ENCODE results near the gene TAS1R3. TPM values are rescaled to one million over a fixed set of nuclear protein-coding genes. Genes with fewer than 3 reads are reported as not detected.
A peak's percentile ranks its signal among the peaks of the same experiment; 100 is the strongest.
"Not testable (repeated sequence)": the region's sequence is repeated elsewhere in the genome, so short reads cannot be mapped to it uniquely, and the experiment has no call there.

Gene TAS1R3
- total and polyA plus RNA-seq, 5 donors from 2014 or later, result 0.06 to 2.0 (median 0.11) TPM; not detected in 2

DNA sequence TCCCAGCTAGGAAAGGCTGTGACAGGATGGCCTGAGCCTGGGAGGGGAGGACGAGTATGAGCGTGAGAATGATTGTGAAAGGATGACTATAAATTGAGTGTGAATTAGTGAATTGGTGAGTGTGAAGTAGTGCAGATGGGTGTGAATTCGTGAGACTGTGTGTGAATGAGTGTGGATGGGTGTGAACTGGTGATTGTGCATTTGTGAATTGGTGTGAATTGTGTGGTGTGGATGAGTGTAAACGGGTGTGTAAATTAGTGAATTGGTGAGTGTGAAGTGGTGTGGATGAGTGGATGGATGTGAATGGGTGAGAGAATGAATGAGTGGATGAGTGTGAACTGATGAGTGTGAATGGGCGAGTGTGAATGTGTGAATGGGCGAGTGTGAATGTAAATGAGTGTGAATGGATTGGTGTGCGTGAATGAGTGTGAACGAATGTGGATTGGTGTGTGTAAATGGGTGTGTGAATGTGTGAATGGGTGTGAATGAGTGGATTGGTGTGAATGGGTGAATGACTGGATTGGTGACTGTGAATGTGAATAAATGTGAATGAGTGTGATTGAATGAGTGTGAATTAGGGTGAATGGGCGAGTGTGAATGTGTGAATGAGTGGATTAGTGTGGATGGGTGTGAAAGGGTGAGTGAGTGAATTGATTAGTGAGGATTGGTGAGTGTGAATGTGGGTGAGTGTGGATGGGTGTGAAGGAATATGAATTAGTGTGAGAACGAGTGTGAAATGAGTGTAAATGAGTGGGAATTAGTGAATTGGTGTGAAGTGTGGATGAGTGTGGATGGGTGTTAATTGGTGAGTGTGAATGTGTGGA is 35.0 kb downstream of the TAS1R3 start:
- peaks cover 5% of the 10 kb centered on the region for H3K4me1 ChIP-seq (ENCODE audit: control insufficient read depth, insufficient read depth, low read length, poor library complexity, severe bottlenecking)

GRCh38 chr1:1366699-1367066 is 35.6 kb downstream of the TAS1R3 start:
- Mint-ChIP-seq H3K27ac (no peak overlapping the region), H3K4me3 (no peak overlapping the region), H3K36me3 (no peaks in the 10 kb centered on the region), H3K9me3 (no peaks in the 10 kb centered on the region), H3K4me1 (peaks cover 0 to 12% (median 0%) of the 10 kb centered on the region in 4 donors), H3K27me3 (peaks cover 6% of the 10 kb centered on the region)
- no peak for DNase-seq
- Histone ChIP-seq H3K4me3 (ENCODE audit: low read depth, low read length) (no peak overlapping the region), H3K27me3 (ENCODE audit: control insufficient read depth, insufficient read depth, low read length) (no peaks in the 10 kb centered on the region), H3K9me3 (ENCODE audit: control insufficient read depth in 2 of 2, low read length in 2 of 2) (peaks cover 0 to 5% of the 10 kb centered on the region in 2 experiments), H3K36me3 (ENCODE audit: control insufficient read depth, insufficient read depth, low read length) (no peaks in the 10 kb centered on the region), H3K27ac (ENCODE audit: insufficient read depth, low read length, poor library complexity, severe bottlenecking) (no peak overlapping the region), H3K4me1 (ENCODE audit: control insufficient read depth, insufficient read depth, low read length, poor library complexity, severe bottlenecking) (peaks cover 11% of the 10 kb centered on the region)
- ATAC-seq (ENCODE audit: low read depth in 2 of 2), result no peak

More for the DNA sequence above, 35.0 kb downstream of the TAS1R3 start:
- H3K9me3 ChIP-seq (ENCODE audit: control insufficient read depth in 2 of 2, low read length in 2 of 2), result peaks cover 0 to 5% of the 10 kb centered on the region in 2 experiments
- Mint-ChIP-seq H3K4me1 (peaks cover 0 to 7% (median 0%) of the 10 kb centered on the region in 4 donors), H3K27me3 (peaks cover 6% of the 10 kb centered on the region), H3K27ac (no peak overlapping the region), H3K9me3 (no peaks in the 10 kb centered on the region), H3K4me3 (no peak overlapping the region), H3K36me3 (no peaks in the 10 kb centered on the region)
- DNase-seq (no peak), ATAC-seq (ENCODE audit: low read depth in 2 of 2) (no peak)
- H3K36me3 ChIP-seq (ENCODE audit: control insufficient read depth, insufficient read depth, low read length), result no peaks in the 10 kb centered on the region
- no peak overlapping the region for H3K4me3 ChIP-seq (ENCODE audit: low read depth, low read length)
- H3K27ac ChIP-seq (ENCODE audit: insufficient read depth, low read length, poor library complexity, severe bottlenecking), result no peak overlapping the region
- H3K27me3 ChIP-seq (ENCODE audit: control insufficient read depth, insufficient read depth, low read length), result no peaks in the 10 kb centered on the region

GRCh38 chr1:1367315-1367714 is 36.2 kb downstream of the TAS1R3 start:
- Histone ChIP-seq H3K27ac (ENCODE audit: insufficient read depth, low read length, poor library complexity, severe bottlenecking) (no peak overlapping the region), H3K9me3 (ENCODE audit: control insufficient read depth in 2 of 2, low read length in 2 of 2) (peaks cover 0 to 5% of the 10 kb centered on the region in 2 experiments), H3K4me1 (ENCODE audit: control insufficient read depth, insufficient read depth, low read length, poor library complexity, severe bottlenecking) (peaks cover 17% of the 10 kb centered on the region), H3K4me3 (ENCODE audit: low read depth, low read length) (no peak overlapping the region), H3K36me3 (ENCODE audit: control insufficient read depth, insufficient read depth, low read length) (no peaks in the 10 kb centered on the region), H3K27me3 (ENCODE audit: control insufficient read depth, insufficient read depth, low read length) (no peaks in the 10 kb centered on the region)
- DNase-seq (peak in 1 of 3 donors; percentile 26), ATAC-seq (ENCODE audit: low read depth in 2 of 2) (no peak)
- H3K9me3 Mint-ChIP-seq, result no peaks in the 10 kb centered on the region
- H3K27me3 Mint-ChIP-seq, result no peaks in the 10 kb centered on the region
- H3K4me1 Mint-ChIP-seq, result peaks cover 0 to 16% (median 0%) of the 10 kb centered on the region in 4 donors
- no peak overlapping the region for H3K27ac Mint-ChIP-seq
- H3K36me3 Mint-ChIP-seq, result no peaks in the 10 kb centered on the region
- H3K4me3 Mint-ChIP-seq, result no peak overlapping the region

GRCh38 chr1:1370094-1370493 is 39.0 kb downstream of the TAS1R3 start:
- DNase-seq; H3K9me3 Mint-ChIP-seq; H3K36me3 ChIP-seq (ENCODE audit: control insufficient read depth, insufficient read depth, low read length); H3K27me3 ChIP-seq (ENCODE audit: control insufficient read depth, insufficient read depth, low read length); H3K36me3 Mint-ChIP-seq; H3K9me3 ChIP-seq (ENCODE audit: control insufficient read depth in 2 of 2, low read length in 2 of 2); H3K27me3 Mint-ChIP-seq; H3K27ac Mint-ChIP-seq; ATAC-seq (ENCODE audit: low read depth in 2 of 2); H3K4me3 ChIP-seq (ENCODE audit: low read depth, low read length); H3K27ac ChIP-seq (ENCODE audit: insufficient read depth, low read length, poor library complexity, severe bottlenecking): not testable (repeated sequence)
- peaks cover 33% of the 10 kb centered on the region for H3K4me1 ChIP-seq (ENCODE audit: control insufficient read depth, insufficient read depth, low read length, poor library complexity, severe bottlenecking)
- peaks cover 0 to 31% (median under 1%) of the 10 kb centered on the region in 4 donors for H3K4me1 Mint-ChIP-seq
- peak overlapping the region in 1 of 4 donors; percentile 68 for H3K4me3 Mint-ChIP-seq

DNA sequence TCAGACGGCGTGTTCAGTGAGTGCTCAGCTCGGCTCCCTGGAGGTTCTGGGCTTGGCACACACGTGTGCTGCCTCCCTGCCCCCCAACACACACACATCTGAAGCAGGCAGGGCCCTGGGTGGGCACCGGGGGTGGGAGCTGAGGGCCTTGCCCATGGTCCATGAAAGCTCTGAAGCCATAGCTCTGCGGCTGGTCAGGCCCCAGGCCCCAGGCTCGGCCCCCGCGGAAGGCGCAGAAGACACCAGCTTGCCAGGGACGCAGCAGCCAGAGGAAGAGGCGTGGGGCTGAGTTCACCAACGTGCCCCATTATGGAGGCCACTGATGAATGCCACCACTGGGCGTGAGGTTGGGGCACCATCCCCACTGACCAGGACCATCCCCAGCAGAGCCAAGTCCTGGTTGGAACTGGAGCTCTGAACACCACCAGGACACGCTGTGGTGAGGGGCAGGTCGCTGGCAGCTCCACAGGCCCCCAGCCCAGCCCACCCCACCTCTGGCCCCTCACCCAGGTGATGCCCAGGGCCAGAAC is 39.8 kb downstream of the TAS1R3 start:
- no peak overlapping the region for H3K4me3 ChIP-seq (ENCODE audit: low read depth, low read length)

DNA sequence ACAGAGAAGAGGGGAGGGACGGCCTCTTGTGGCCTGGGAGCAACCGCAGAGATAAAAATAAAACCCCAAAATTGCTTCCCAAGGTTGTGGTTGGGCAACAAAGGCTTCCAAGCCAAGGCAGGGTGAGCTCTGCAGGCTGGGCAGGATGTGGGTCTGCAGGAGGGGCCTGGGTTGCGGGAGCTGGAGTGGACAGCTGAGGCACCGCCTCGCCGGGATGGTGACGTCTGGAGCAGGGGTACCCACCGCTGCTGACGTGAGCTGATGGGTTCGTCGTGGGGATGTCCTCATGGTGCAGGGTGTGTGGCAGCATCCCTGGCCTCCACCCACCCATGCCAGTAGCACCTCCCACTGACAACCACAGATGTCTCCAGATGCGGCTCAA is 40.3 kb downstream of the TAS1R3 start:
- Histone ChIP-seq H3K36me3 (ENCODE audit: control insufficient read depth, insufficient read depth, low read length) (no peaks in the 10 kb centered on the region), H3K27me3 (ENCODE audit: control insufficient read depth, insufficient read depth, low read length) (no peaks in the 10 kb centered on the region), H3K4me1 (ENCODE audit: control insufficient read depth, insufficient read depth, low read length, poor library complexity, severe bottlenecking) (peaks cover 39% of the 10 kb centered on the region), H3K9me3 (ENCODE audit: control insufficient read depth in 2 of 2, low read length in 2 of 2) (peaks cover 0 to 5% of the 10 kb centered on the region in 2 experiments), H3K4me3 (ENCODE audit: low read depth, low read length) (no peak overlapping the region), H3K27ac (ENCODE audit: insufficient read depth, low read length, poor library complexity, severe bottlenecking) (peak overlapping the region; percentile 58)
- peak overlapping the region; percentile 23 to 68 (median 49) for H3K4me3 Mint-ChIP-seq
- no peak for ATAC-seq (ENCODE audit: low read depth in 2 of 2)
- DNase-seq, result peak; percentile 58 to 72 (median 62)
- no peaks in the 10 kb centered on the region for H3K36me3 Mint-ChIP-seq
- H3K9me3 Mint-ChIP-seq, result no peaks in the 10 kb centered on the region
- H3K27ac Mint-ChIP-seq, result peak overlapping the region in 1 of 3 donors; percentile 36
- no peaks in the 10 kb centered on the region for H3K27me3 Mint-ChIP-seq
- peaks cover 0 to 36% (median 6%) of the 10 kb centered on the region in 4 donors for H3K4me1 Mint-ChIP-seq

More for the DNA sequence above, 39.8 kb downstream of the TAS1R3 start:
- Mint-ChIP-seq H3K4me1 (peaks cover 0 to 36% (median 6%) of the 10 kb centered on the region in 4 donors), H3K27me3 (no peaks in the 10 kb centered on the region), H3K27ac (no peak overlapping the region), H3K9me3 (no peaks in the 10 kb centered on the region), H3K4me3 (peak overlapping the region in 2 of 4 donors; percentile 23 to 68), H3K36me3 (no peaks in the 10 kb centered on the region)
- DNase-seq (no peak), ATAC-seq (ENCODE audit: low read depth in 2 of 2) (no peak)
- Histone ChIP-seq H3K27ac (ENCODE audit: insufficient read depth, low read length, poor library complexity, severe bottlenecking) (no peak overlapping the region), H3K27me3 (ENCODE audit: control insufficient read depth, insufficient read depth, low read length) (no peaks in the 10 kb centered on the region), H3K36me3 (ENCODE audit: control insufficient read depth, insufficient read depth, low read length) (no peaks in the 10 kb centered on the region), H3K4me1 (ENCODE audit: control insufficient read depth, insufficient read depth, low read length, poor library complexity, severe bottlenecking) (peaks cover 36% of the 10 kb centered on the region), H3K9me3 (ENCODE audit: control insufficient read depth in 2 of 2, low read length in 2 of 2) (peaks cover 0 to 5% of the 10 kb centered on the region in 2 experiments)

- ATAC-seq (ENCODE audit: low read depth in 2 of 2), result peak; percentile 25 to 34
- Histone ChIP-seq H3K4me1 (ENCODE audit: control insufficient read depth, insufficient read depth, low read length, poor library complexity, severe bottlenecking) (peaks cover 39% of the 10 kb centered on the region), H3K27ac (ENCODE audit: insufficient read depth, low read length, poor library complexity, severe bottlenecking) (peak overlapping the region; percentile 58), H3K9me3 (ENCODE audit: control insufficient read depth in 2 of 2, low read length in 2 of 2) (peaks cover 0 to 4% of the 10 kb centered on the region in 2 experiments), H3K36me3 (ENCODE audit: control insufficient read depth, insufficient read depth, low read length) (no peaks in the 10 kb centered on the region), H3K4me3 (ENCODE audit: low read depth, low read length) (no peak overlapping the region), H3K27me3 (ENCODE audit: control insufficient read depth, insufficient read depth, low read length) (no peaks in the 10 kb centered on the region)
- Mint-ChIP-seq H3K4me3 (peak overlapping the region in 3 of 4 donors; percentile 75 to 84 (median 79)), H3K4me1 (peaks cover 0 to 36% (median 6%) of the 10 kb centered on the region in 4 donors), H3K36me3 (no peaks in the 10 kb centered on the region), H3K27ac (peak overlapping the region in 2 of 3 donors; percentile 56 to 79), H3K27me3 (no peaks in the 10 kb centered on the region), H3K9me3 (no peaks in the 10 kb centered on the region)
- peak; percentile 67 to 74 (median 74) for DNase-seq
These were observed 40.9 kb downstream of the TAS1R3 start for GRCh38 chr1:1371746-1372711.
